Endodermal cell (in vitro differentiated cells): ENCODE data around the gene CA9. TPM values are rescaled to one million over a fixed set of nuclear protein-coding genes. Genes with fewer than 3 reads are reported as not detected.

ENCODE experiments used
- DNase-seq: peaks from one replicate; pipeline ENCODE4 v3.0.0-alpha.2; 2017
- H3K27ac ChIP-seq: 2 replicates; pipeline ENCODE4 v1.5.1; 2013; ENCODE audit warnings: mild to moderate bottlenecking, low read depth, low read length, moderate library complexity
- H3K27me3 ChIP-seq: 2 replicates; pipeline ENCODE4 v1.6.1; 2013; ENCODE audit warnings: mild to moderate bottlenecking, low read length, moderate library complexity; ENCODE audit not compliant: insufficient read depth, control insufficient read depth, poor library complexity, severe bottlenecking
- H3K36me3 ChIP-seq: 2 replicates; pipeline ENCODE4 v1.7.0; 2013; ENCODE audit warnings: mild to moderate bottlenecking, low read length, moderate library complexity; ENCODE audit not compliant: control insufficient read depth, insufficient read depth
- H3K4me1 ChIP-seq: one replicate; pipeline ENCODE4 v1.7.0; 2013; ENCODE audit warnings: low read length; ENCODE audit not compliant: control insufficient read depth, insufficient read depth
- H3K4me3 ChIP-seq: 2 replicates; pipeline ENCODE4 v1.5.1; 2013; ENCODE audit warnings: mild to moderate bottlenecking, low read length, moderate library complexity
- H3K9ac ChIP-seq: 2 replicates; pipeline ENCODE4 v1.6.1; 2013; ENCODE audit warnings: mild to moderate bottlenecking, low read length, moderate library complexity; ENCODE audit not compliant: poor library complexity, severe bottlenecking; ENCODE audit errors: extremely low read depth
- H3K9me3 ChIP-seq: 2 replicates; pipeline ENCODE4 v1.6.1; 2013; ENCODE audit warnings: mild to moderate bottlenecking, low read length, moderate library complexity; ENCODE audit not compliant: control insufficient read depth
- H3K27ac Mint-ChIP-seq: 2 replicates; pipeline ENCODE4 v1.8.0; 2020; ENCODE audit warnings: mixed read lengths
- H3K27me3 Mint-ChIP-seq: 2 replicates; pipeline ENCODE4 v1.8.0; 2021; ENCODE audit warnings: mild to moderate bottlenecking, mixed read lengths; ENCODE audit not compliant: insufficient read depth
- H3K36me3 Mint-ChIP-seq: 2 replicates; pipeline ENCODE4 v1.8.0; 2020; ENCODE audit warnings: low read depth, mixed read lengths
- H3K4me1 Mint-ChIP-seq: 2 replicates; pipeline ENCODE4 v1.8.0; 2020; ENCODE audit warnings: mixed read lengths
- H3K4me3 Mint-ChIP-seq: 2 replicates; pipeline ENCODE4 v1.8.0; 2020; ENCODE audit warnings: mild to moderate bottlenecking, moderate library complexity, mixed read lengths
- H3K9me3 Mint-ChIP-seq: 2 replicates; pipeline ENCODE4 v1.8.0; 2020; ENCODE audit warnings: mild to moderate bottlenecking, mixed read lengths
- CTCF ChIP-seq: fragments of 200-600 bp; sonication (generic); conservative IDR thresholded peaks from 2 replicates; pipeline ENCODE4 v1.5.0; 2021; ENCODE audit warnings: antibody characterized with exemption, mild to moderate bottlenecking
- WGBS, 2 experiments: methylation state at CpG; one replicate each; pipeline versions ENCODE4 v1.1.5 to v1.1.7; 2013; ENCODE audit warnings: missing lambda C conversion rate in 2 of 2, mixed read lengths in 1 of 2; ENCODE audit not compliant: insufficient coverage in 1 of 2, insufficient read length in 1 of 2; 5-methylcytosine and 5-hydroxymethylcytosine counted together
- total RNA-seq, 2 donors: library from RNA; stranded (reverse); fragmentation: NEBNext Ultra II Directional in 1 of 2; extraction: Animal tissue kit (Norgen Biotek cat#: 25700) in 1 of 2; gene quantifications; 2 replicates in 1 of 2; 3 replicates in 1 of 2; pipeline ENCODE4 v1.2.1, GENCODE V29; 2021

Gene CA9
- total RNA-seq, 2 donors from 2014 or later, result 1.8 to 3.6 TPM

GRCh38 chr9:35651956-35652828 lies 21.5 kb upstream of the CA9 start:
- no peak overlapping the region for H3K4me3 ChIP-seq
- no peak for TF ChIP-seq CTCF
- H3K4me1 ChIP-seq, result no peaks in the 10 kb centered on the region
- no peak overlapping the region for H3K4me3 Mint-ChIP-seq
- H3K9me3 ChIP-seq, result no peaks in the 10 kb centered on the region
- no peaks in the 10 kb centered on the region for H3K36me3 ChIP-seq
- no peak overlapping the region for H3K9ac ChIP-seq
- H3K4me1 Mint-ChIP-seq, result peaks cover 3% of the 10 kb centered on the region
- peaks cover 24% of the 10 kb centered on the region for H3K27me3 Mint-ChIP-seq
- no peaks in the 10 kb centered on the region for H3K27me3 ChIP-seq
- no peak overlapping the region for H3K27ac Mint-ChIP-seq
- H3K9me3 Mint-ChIP-seq, result no peaks in the 10 kb centered on the region
- H3K36me3 Mint-ChIP-seq, result no peaks in the 10 kb centered on the region
- WGBS, 2 experiments, result 92 to 94% methylated on average over 6 to 7 of the region's 7 CpGs
- H3K27ac ChIP-seq, result no peak overlapping the region
- DNase-seq, result no peak

- no peaks in the 10 kb centered on the region for H3K9me3 Mint-ChIP-seq
- H3K36me3 Mint-ChIP-seq, result no peaks in the 10 kb centered on the region
Measured at GRCh38 chr9:35652829-35653209, 20.9 kb upstream of the CA9 start.

GRCh38 chr9:35653611-35654010 lies 20.1 kb upstream of the CA9 start:
- H3K27me3 Mint-ChIP-seq, result peaks cover 15% of the 10 kb centered on the region
- WGBS, 2 experiments, result 67 to 98% methylated on average over 1 to 2 of the region's 2 CpGs

More at GRCh38 chr9:35652829-35653209, 20.9 kb upstream of the CA9 start:
- peaks cover 21% of the 10 kb centered on the region for H3K27me3 Mint-ChIP-seq
- no peak overlapping the region for H3K27ac ChIP-seq
- H3K9ac ChIP-seq, result no peak overlapping the region
- H3K4me1 Mint-ChIP-seq, result peaks cover 3% of the 10 kb centered on the region
- no peak for TF ChIP-seq CTCF
- no peak overlapping the region for H3K4me3 ChIP-seq
- H3K4me3 Mint-ChIP-seq, result no peak overlapping the region
- no peaks in the 10 kb centered on the region for H3K36me3 ChIP-seq
- H3K27ac Mint-ChIP-seq, result no peak overlapping the region
- no peaks in the 10 kb centered on the region for H3K27me3 ChIP-seq
- no peaks in the 10 kb centered on the region for H3K4me1 ChIP-seq
- DNase-seq, result no peak
- no peaks in the 10 kb centered on the region for H3K9me3 ChIP-seq
- WGBS, 2 experiments, result 92 to 95% methylated on average over 6 to 8 of the region's 8 CpGs

More at GRCh38 chr9:35653611-35654010, 20.1 kb upstream of the CA9 start:
- Mint-ChIP-seq H3K36me3 (no peaks in the 10 kb centered on the region), H3K9me3 (no peaks in the 10 kb centered on the region), H3K4me3 (no peak overlapping the region), H3K27ac (no peak overlapping the region), H3K4me1 (peaks cover 3% of the 10 kb centered on the region)
- no peaks in the 10 kb centered on the region for H3K27me3 ChIP-seq
- DNase-seq, result no peak
- H3K4me3 ChIP-seq, result no peak overlapping the region
- no peak for TF ChIP-seq CTCF
- H3K27ac ChIP-seq, result no peak overlapping the region
- H3K9ac ChIP-seq, result no peak overlapping the region
- no peaks in the 10 kb centered on the region for H3K4me1 ChIP-seq
- no peaks in the 10 kb centered on the region for H3K9me3 ChIP-seq
- H3K36me3 ChIP-seq, result no peaks in the 10 kb centered on the region
